Skeletal muscle tissue (tissue), 5 donors: ENCODE results near the gene CXorf65. TPM values are rescaled to one million over a fixed set of nuclear protein-coding genes. Genes with fewer than 3 reads are reported as not detected.

ENCODE experiments used
- H3K27ac ChIP-seq: one replicate; pipeline ENCODE4 v1.7.0; 2013; ENCODE audit warnings: mild to moderate bottlenecking, low read depth, low read length, inconsistent platforms
- H3K27me3 ChIP-seq, 3 donors: one replicate each; pipeline ENCODE4 v1.7.0; 2013; ENCODE audit warnings: low read length in 3 of 3; ENCODE audit not compliant: control insufficient read depth in 3 of 3, insufficient read depth in 3 of 3
- H3K36me3 ChIP-seq, 3 donors: one replicate each; pipeline ENCODE4 v1.7.0; 2013; ENCODE audit warnings: low read length in 3 of 3; ENCODE audit not compliant: control insufficient read depth in 3 of 3, insufficient read depth in 3 of 3
- H3K4me1 ChIP-seq, 3 donors: one replicate each; pipeline ENCODE4 v1.7.0; 2013; ENCODE audit warnings: low read length in 3 of 3, mild to moderate bottlenecking in 3 of 3; ENCODE audit not compliant: control insufficient read depth in 3 of 3, insufficient read depth in 3 of 3
- H3K4me3 ChIP-seq, 3 donors: one replicate each; pipeline ENCODE4 v1.7.0; 2013; ENCODE audit warnings: low read length in 3 of 3
- H3K9ac ChIP-seq, 3 donors: one replicate each; pipeline ENCODE4 v1.7.0; 2013; ENCODE audit warnings: low read length in 3 of 3, mild to moderate bottlenecking in 3 of 3, moderate library complexity in 2 of 3, low read depth in 1 of 3
- H3K9me3 ChIP-seq, 3 donors: one replicate each; pipeline ENCODE4 v1.7.0; 2013; ENCODE audit warnings: low read length in 3 of 3; ENCODE audit not compliant: control insufficient read depth in 3 of 3
- small RNA-seq: library from RNA; depleted of rRNA; stranded (forward); fragments of <200 nt; gene quantifications from one replicate; pipeline ENCODE3, GENCODE V24; 2014
- total RNA-seq: library from RNA; depleted of rRNA; stranded (reverse); fragments of >200 nt; gene quantifications from one replicate; pipeline ENCODE4 v1.2.3, GENCODE V29; 2014
- donor health status: Osteomylitis.

The CXorf65 gene
- total RNA-seq, 1 donor from 2014 or later = not detected

DNA sequence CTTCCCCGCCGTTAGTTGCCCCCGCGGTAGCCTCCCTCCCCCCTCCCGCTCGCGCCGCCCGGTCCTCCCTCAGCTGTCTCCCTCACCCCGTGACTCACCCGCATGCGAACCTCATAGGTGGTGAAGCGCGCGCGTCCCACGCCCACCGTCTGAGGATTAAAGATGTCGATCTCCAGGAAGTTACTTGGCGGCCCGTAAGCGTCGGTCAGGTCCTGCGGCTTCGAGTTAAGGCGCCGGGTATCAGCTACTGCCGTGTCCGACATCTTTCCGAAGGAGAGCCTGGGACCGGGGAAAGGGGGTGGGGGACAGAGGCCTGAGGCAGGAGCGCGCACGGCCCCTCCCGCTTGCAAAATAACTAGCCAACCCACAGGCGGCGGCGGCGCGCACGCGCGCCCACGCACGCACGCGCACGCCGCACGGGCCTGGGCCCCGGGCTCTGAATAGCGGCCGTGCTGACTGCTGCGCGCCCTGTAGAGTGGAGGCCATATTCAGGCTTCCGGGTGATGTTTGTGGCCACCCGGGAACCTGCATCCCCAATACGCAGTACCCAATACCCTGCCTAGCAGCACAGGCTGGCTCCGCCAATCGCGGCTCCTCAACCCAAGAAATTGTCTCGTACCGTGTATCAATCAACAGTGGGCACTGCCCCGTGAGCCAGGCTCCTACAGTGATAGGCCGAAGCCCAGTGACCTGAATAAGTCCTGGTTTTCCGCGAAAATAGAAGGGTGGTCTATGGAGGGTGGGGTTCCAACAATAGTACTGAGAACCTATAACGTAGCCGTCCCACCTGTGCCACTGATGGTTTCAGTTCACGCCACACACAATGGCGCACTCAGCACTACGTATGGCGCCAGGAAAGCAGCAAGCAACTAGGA, 38.3 kb downstream of the CXorf65 start, which contains the start of gene SNX12:
Gene SNX12 (minus strand): TSS at position 291 of the 875 bp plus-strand sequence. CDS start 28 bp downstream, at position 263.
- peaks cover 0 to 3% (median 0%) of the 10 kb centered on the region in 3 donors for H3K27me3 ChIP-seq
- no peaks in the 10 kb centered on the region for H3K9me3 ChIP-seq
- H3K4me1 ChIP-seq = peaks cover 4 to 10% (median 5%) of the 10 kb centered on the region in 3 donors
- H3K36me3 ChIP-seq = no peaks in the 10 kb centered on the region
- peak within 1 kb of the TSS; percentile 77 to 86 (median 81) for H3K9ac ChIP-seq
- peak within 1 kb of the TSS; percentile 82 for H3K27ac ChIP-seq
- peak within 1 kb of the TSS; percentile 81 to 94 (median 84) for H3K4me3 ChIP-seq

DNA sequence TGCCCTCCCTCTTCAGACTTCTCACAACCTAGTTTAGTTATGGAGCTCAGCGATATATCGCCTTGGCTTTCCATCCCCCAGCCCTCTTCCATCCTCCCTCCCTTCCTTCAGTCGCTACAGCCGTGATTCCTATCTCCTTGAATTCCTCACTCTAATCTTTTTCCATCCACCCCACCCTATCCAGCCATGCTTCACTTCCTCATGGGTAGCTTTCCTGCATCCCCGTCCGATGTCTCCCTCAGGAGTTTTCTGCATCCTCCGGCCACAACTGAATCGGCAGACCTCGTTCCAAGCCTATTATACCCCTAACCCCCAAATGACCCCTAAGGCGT, 38.9 kb downstream of the CXorf65 start:
- Histone ChIP-seq H3K27me3 (no peaks in the 10 kb centered on the region), H3K9ac (peak overlapping the region; percentile 77 to 85 (median 81)), H3K27ac (peak overlapping the region; percentile 82), H3K9me3 (no peaks in the 10 kb centered on the region), H3K36me3 (no peaks in the 10 kb centered on the region), H3K4me1 (peaks cover 4 to 10% (median 5%) of the 10 kb centered on the region in 3 donors), H3K4me3 (peak overlapping the region; percentile 81 to 82 (median 82))

DNA sequence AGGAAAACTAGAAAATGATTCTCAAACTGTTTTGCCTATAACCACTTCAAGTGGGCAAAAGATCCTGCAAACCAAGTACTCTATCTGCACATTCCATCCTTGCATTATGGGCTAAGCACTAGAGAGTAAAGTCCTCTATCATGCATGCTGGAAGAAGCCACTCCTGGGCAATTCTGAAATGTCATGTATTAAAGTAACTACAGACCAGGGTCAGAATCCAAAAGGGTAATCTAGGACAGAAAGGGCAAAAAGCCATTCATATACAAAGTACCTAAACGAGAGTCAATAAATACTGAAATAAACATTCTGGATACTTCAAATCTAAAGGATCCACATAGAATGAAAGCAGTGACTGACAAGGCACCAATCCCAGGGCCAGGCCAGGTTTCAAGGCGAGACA, 39.5 kb downstream of the CXorf65 start:
- no peaks in the 10 kb centered on the region for H3K27me3 ChIP-seq
- H3K36me3 ChIP-seq = no peaks in the 10 kb centered on the region
- H3K9me3 ChIP-seq = no peaks in the 10 kb centered on the region
- peak overlapping the region; percentile 77 to 85 (median 81) for H3K9ac ChIP-seq
- peak overlapping the region; percentile 82 for H3K27ac ChIP-seq
- peak overlapping the region; percentile 81 to 82 (median 82) for H3K4me3 ChIP-seq
- H3K4me1 ChIP-seq = peaks cover 4 to 10% (median 5%) of the 10 kb centered on the region in 3 donors

- H3K4me3 ChIP-seq = no peak overlapping the region
- no peak overlapping the region for H3K9ac ChIP-seq
- H3K36me3 ChIP-seq = peaks cover 5 to 21% (median 13%) of the 10 kb centered on the region in 3 donors
- H3K27me3 ChIP-seq = no peaks in the 10 kb centered on the region
- no peak overlapping the region for H3K27ac ChIP-seq
- H3K9me3 ChIP-seq = no peaks in the 10 kb centered on the region
- no peaks in the 10 kb centered on the region for H3K4me1 ChIP-seq
Observed at GRCh38 chrX:71060127-71060526, 46.4 kb downstream of the CXorf65 start.

DNA sequence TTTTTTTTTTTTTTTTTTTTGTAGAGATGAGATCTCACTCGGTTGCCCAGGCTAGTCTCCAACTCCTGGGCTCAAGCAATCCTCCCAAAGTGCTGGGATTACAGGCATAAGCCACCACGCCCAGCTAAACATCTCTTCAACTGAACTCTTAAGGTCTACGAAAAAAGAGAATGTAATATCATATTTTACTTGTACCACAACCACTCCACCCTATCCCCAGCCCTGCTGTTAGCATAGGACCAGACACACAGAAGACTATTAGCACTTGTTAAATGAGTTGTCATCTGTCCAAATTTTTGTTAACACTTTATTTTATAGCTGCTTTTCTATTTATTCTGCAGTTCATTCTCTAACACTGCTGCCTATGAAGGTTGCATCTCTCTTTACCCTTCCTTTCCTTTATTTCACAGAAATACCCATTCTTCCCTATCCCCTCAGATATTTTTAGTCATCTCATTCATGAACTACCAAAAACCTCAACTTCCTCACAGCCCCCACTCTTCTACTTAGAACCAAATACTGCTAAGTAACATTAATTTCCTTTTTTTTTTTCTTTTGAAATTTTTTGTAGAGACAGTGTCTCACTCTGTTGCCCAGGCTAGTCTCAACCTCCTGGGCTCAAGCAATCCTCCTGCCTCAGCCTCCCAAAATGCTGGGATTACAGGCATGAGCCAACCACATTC, 48.6 kb downstream of the CXorf65 start:
- Histone ChIP-seq H3K9ac (no peak overlapping the region), H3K9me3 (no peaks in the 10 kb centered on the region), H3K36me3 (peaks cover 5 to 21% (median 13%) of the 10 kb centered on the region in 3 donors), H3K4me3 (no peak overlapping the region), H3K4me1 (no peaks in the 10 kb centered on the region), H3K27ac (no peak overlapping the region), H3K27me3 (no peaks in the 10 kb centered on the region)

DNA sequence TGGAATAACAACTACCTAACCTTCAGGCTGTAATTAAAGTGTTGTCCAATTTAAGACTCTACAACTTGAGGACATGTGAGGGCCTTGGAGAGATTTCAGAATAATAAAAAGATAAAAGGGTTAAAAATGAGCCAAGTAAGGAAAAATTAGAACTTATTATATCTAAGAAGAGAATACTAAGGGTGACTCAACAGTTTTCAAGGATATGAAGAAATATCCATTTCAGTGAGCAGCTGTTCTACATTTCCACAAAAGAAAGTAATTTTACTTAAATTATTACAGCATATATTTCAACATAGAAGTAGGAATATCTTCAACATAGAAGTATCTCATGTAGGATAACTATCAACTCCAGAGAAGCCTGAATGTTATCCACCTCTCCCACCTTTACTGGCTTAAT, 49.7 kb downstream of the CXorf65 start:
- no peaks in the 10 kb centered on the region for H3K9me3 ChIP-seq
- H3K27me3 ChIP-seq = no peaks in the 10 kb centered on the region
- H3K27ac ChIP-seq = no peak overlapping the region
- H3K4me1 ChIP-seq = no peaks in the 10 kb centered on the region
- H3K36me3 ChIP-seq = peaks cover 5 to 19% (median 12%) of the 10 kb centered on the region in 3 donors
- H3K9ac ChIP-seq = no peak overlapping the region
- H3K4me3 ChIP-seq = no peak overlapping the region

Small RNA genes within 50 kb of the gene (small RNA-seq; reads per million reads assigned to genes)
- gene CXorf65 = not detected

Other genes with a start within 250 kb of the CXorf65 start
- not detected for gene TEX11, start 198.0 kb downstream of the CXorf65 start, total RNA-seq
- 0.52 TPM for gene SLC7A3, start 175.6 kb downstream of the CXorf65 start, total RNA-seq
- gene SNX12, start 38.4 kb downstream of the CXorf65 start, total RNA-seq = 37.6 TPM
- 30.3 TPM for gene FOXO4, start 10.9 kb downstream of the CXorf65 start, total RNA-seq
- 1.0 TPM for gene IL2RG, start 4.8 kb upstream of the CXorf65 start, total RNA-seq
- 37.6 TPM for gene MED12, start 11.9 kb upstream of the CXorf65 start, total RNA-seq
- gene NLGN3, start 38.1 kb upstream of the CXorf65 start, total RNA-seq = 1.0 TPM
- not detected for gene GJB1, start 116.5 kb upstream of the CXorf65 start, total RNA-seq
- 9.4 TPM for gene ZMYM3, start 147.4 kb upstream of the CXorf65 start, total RNA-seq
- gene NONO, start 176.9 kb upstream of the CXorf65 start, total RNA-seq = 297 TPM
- gene ITGB1BP2, start 195.0 kb upstream of the CXorf65 start, total RNA-seq = 120 TPM